Uterus (tissue), 2 donors: Measurements from ENCODE around the gene LRP1.

ENCODE experiments used
- CTCF ChIP-seq, 4 experiments: fragments of 200-600 bp in 2 of 4; fragments of 450-650 bp in 2 of 4; sonication (generic) in 2 of 4; IDR thresholded peaks; one replicate each; pipeline ENCODE4 v1.5.1; 2016 to 2019; ENCODE audit warnings: antibody characterized with exemption in 4 of 4, mild to moderate bottlenecking in 2 of 4, moderate library complexity in 1 of 4
- POLR2A ChIP-seq, 2 donors: fragments of 450-650 bp; IDR thresholded peaks; one replicate each; pipeline ENCODE4 v1.6.1; 2016; ENCODE audit warnings: antibody characterized with exemption in 2 of 2, mild to moderate bottlenecking in 1 of 2, moderate library complexity in 1 of 2

GRCh38 chr12:57219205-57219992, 91.1 kb downstream of the LRP1 start:
- TF ChIP-seq CTCF (IDR thresholded peaks at IDR 0.05) (no peak), POLR2A (IDR thresholded peaks at IDR 0.05) (no peak)
